H9 (cell line): ENCODE results near the gene SPECC1. TPM values are rescaled to one million over a fixed set of nuclear protein-coding genes. Genes with fewer than 3 reads are reported as not detected.

ENCODE experiments used
- DNase-seq: peaks from one replicate; pipeline ENCODE4 v3.0.0-alpha.2; 2017
- H2AFZ ChIP-seq: one replicate; pipeline ENCODE4 v1.6.1; 2013; ENCODE audit warnings: mild to moderate bottlenecking, low read length, control low read depth, moderate library complexity
- H2AK5ac ChIP-seq: 2 replicates; pipeline ENCODE4 v1.6.1; 2013; ENCODE audit warnings: low read length, control low read depth, mixed read lengths; ENCODE audit not compliant: insufficient read length
- H2BK120ac ChIP-seq: one replicate; pipeline ENCODE4 v1.6.1; 2013; ENCODE audit warnings: low read depth, mild to moderate bottlenecking, low read length, control low read depth, inconsistent platforms; ENCODE audit not compliant: poor library complexity, severe bottlenecking
- H2BK12ac ChIP-seq: 2 replicates; pipeline ENCODE4 v1.6.1; 2013; ENCODE audit warnings: low read length, control low read depth, mixed read lengths, low read depth; ENCODE audit not compliant: insufficient read length
- H2BK15ac ChIP-seq: 2 replicates; pipeline ENCODE4 v1.6.1; 2013; ENCODE audit warnings: low read depth, low read length, control low read depth
- H2BK20ac ChIP-seq: one replicate; pipeline ENCODE4 v1.6.1; 2013; ENCODE audit warnings: low read depth, mild to moderate bottlenecking, low read length, control low read depth, inconsistent platforms; ENCODE audit not compliant: poor library complexity, severe bottlenecking
- H2BK5ac ChIP-seq: 2 replicates; pipeline ENCODE4 v1.6.1; 2013; ENCODE audit warnings: low read length, control low read depth, mixed read lengths; ENCODE audit not compliant: insufficient read length
- H3K14ac ChIP-seq: 2 replicates; pipeline ENCODE4 v1.6.1; 2013; ENCODE audit warnings: low read length, control low read depth; ENCODE audit not compliant: insufficient read depth
- H3K18ac ChIP-seq: 2 replicates; pipeline ENCODE4 v1.6.1; 2013; ENCODE audit warnings: low read depth, mild to moderate bottlenecking, mixed read lengths, low read length, control low read depth; ENCODE audit not compliant: insufficient read length
- H3K23ac ChIP-seq: 2 replicates; pipeline ENCODE4 v1.6.1; 2013; ENCODE audit warnings: low read length, control low read depth, mixed read lengths, low read depth; ENCODE audit not compliant: insufficient read length
- H3K23me2 ChIP-seq: 2 replicates; pipeline ENCODE4 v1.6.1; 2013; ENCODE audit warnings: low read depth, mild to moderate bottlenecking, mixed read lengths, low read length, control low read depth; ENCODE audit not compliant: insufficient read length, poor library complexity, severe bottlenecking
- H3K27ac ChIP-seq: 2 replicates; pipeline ENCODE4 v1.5.1; 2013; ENCODE audit warnings: low read length, control low read depth, mixed read lengths, low read depth; ENCODE audit not compliant: insufficient read length
- H3K27me3 ChIP-seq: 2 replicates; pipeline ENCODE4 v1.6.1; 2013; ENCODE audit warnings: low read length, control low read depth, inconsistent platforms; ENCODE audit not compliant: insufficient read depth
- H3K4ac ChIP-seq: 2 replicates; pipeline ENCODE4 v1.6.1; 2013; ENCODE audit warnings: low read depth, mild to moderate bottlenecking, control low read depth, inconsistent platforms, low read length, moderate library complexity
- H3K4me1 ChIP-seq: 2 replicates; pipeline ENCODE4 v1.6.1; 2013; ENCODE audit warnings: low read length, control low read depth, inconsistent platforms; ENCODE audit not compliant: insufficient read depth
- H3K4me2 ChIP-seq: 2 replicates; pipeline ENCODE4 v1.6.1; 2013; ENCODE audit warnings: low read length, control low read depth, mixed read lengths; ENCODE audit not compliant: insufficient read length, insufficient read depth
- H3K56ac ChIP-seq: 2 replicates; pipeline ENCODE4 v1.6.1; 2013; ENCODE audit warnings: low read depth, mild to moderate bottlenecking, mixed read lengths, low read length, control low read depth; ENCODE audit not compliant: insufficient read length
- H3K79me1 ChIP-seq: 2 replicates; pipeline ENCODE4 v1.6.1; 2013; ENCODE audit warnings: low read depth, mild to moderate bottlenecking, moderate library complexity, low read length, control low read depth, inconsistent platforms; ENCODE audit not compliant: insufficient read depth, poor library complexity, severe bottlenecking
- H3K79me2 ChIP-seq: 2 replicates; pipeline ENCODE4 v1.6.1; 2013; ENCODE audit warnings: low read length, control low read depth, inconsistent platforms; ENCODE audit not compliant: insufficient read depth
- H3K9ac ChIP-seq: 2 replicates; pipeline ENCODE4 v1.6.1; 2013; ENCODE audit warnings: low read length, control low read depth, mixed read lengths; ENCODE audit not compliant: insufficient read length; ENCODE audit errors: extremely low read depth
- H3K9me3 ChIP-seq: one replicate; pipeline ENCODE4 v1.6.1; 2013; ENCODE audit warnings: low read depth, low read length, inconsistent platforms; ENCODE audit not compliant: control insufficient read depth
- H3T11ph ChIP-seq: one replicate; pipeline ENCODE4 v1.6.1; 2013; ENCODE audit warnings: mild to moderate bottlenecking, low read length, control low read depth, inconsistent platforms
- H4K20me1 ChIP-seq: one replicate; pipeline ENCODE4 v1.6.1; 2013; ENCODE audit not compliant: control insufficient read depth, insufficient read length, insufficient read depth
- H4K5ac ChIP-seq: 2 replicates; pipeline ENCODE4 v1.6.1; 2013; ENCODE audit warnings: low read depth, mild to moderate bottlenecking, mixed read lengths, low read length, control low read depth; ENCODE audit not compliant: insufficient read length
- H4K8ac ChIP-seq: replicated peaks from 2 replicates; pipeline ENCODE4 v1.6.1; 2013; ENCODE audit warnings: low read length, control low read depth, mixed read lengths, low read depth; ENCODE audit not compliant: insufficient read length
- H4K91ac ChIP-seq: 2 replicates; pipeline ENCODE4 v1.6.1; 2013; ENCODE audit warnings: low read depth, mild to moderate bottlenecking, moderate library complexity, mixed read lengths, low read length, control low read depth; ENCODE audit not compliant: insufficient read length
- H3K27ac Mint-ChIP-seq, 3 experiments: 2 replicates in 2 of 3; 3 replicates in 1 of 3; pipeline ENCODE4 v1.8.0; 2020 to 2021; ENCODE audit warnings: mixed read lengths in 3 of 3, mild to moderate bottlenecking in 1 of 3, moderate library complexity in 1 of 3
- H3K27me3 Mint-ChIP-seq: 2 replicates; pipeline ENCODE4 v1.8.0; 2021; ENCODE audit warnings: low read depth, mild to moderate bottlenecking, moderate library complexity, mixed read lengths
- H3K36me3 Mint-ChIP-seq, 3 experiments: 2 replicates in 2 of 3; 3 replicates in 1 of 3; pipeline ENCODE4 v1.8.0; 2020 to 2021; ENCODE audit warnings: low read depth in 3 of 3, mixed read lengths in 3 of 3; ENCODE audit not compliant: insufficient read depth in 1 of 3
- H3K4me1 Mint-ChIP-seq, 2 experiments: 2 replicates each; pipeline ENCODE4 v1.8.0; 2020; ENCODE audit warnings: mixed read lengths in 2 of 2
- H3K4me3 Mint-ChIP-seq, 2 experiments: 2 replicates in 1 of 2; 3 replicates in 1 of 2; pipeline ENCODE4 v1.8.0; 2020 to 2021; ENCODE audit warnings: mild to moderate bottlenecking in 2 of 2, mixed read lengths in 2 of 2, moderate library complexity in 1 of 2
- H3K9me3 Mint-ChIP-seq, 2 experiments: 2 replicates in 1 of 2; 3 replicates in 1 of 2; pipeline ENCODE4 v1.8.0; 2020; ENCODE audit warnings: mild to moderate bottlenecking in 2 of 2, mixed read lengths in 2 of 2, moderate library complexity in 1 of 2
- WGBS: extraction: QIAGEN DNeasy Blood & Tissue Kit; methylation state at CpG from one replicate; pipeline ENCODE4 v1.1.7; 2013; ENCODE audit warnings: missing lambda C conversion rate, low lambda C conversion rate, mixed read lengths; ENCODE audit not compliant: insufficient read length; ENCODE audit errors: extremely low coverage; 5-methylcytosine and 5-hydroxymethylcytosine counted together
- total RNA-seq: library from RNA; stranded (reverse); gene quantifications from 2 replicates; pipeline ENCODE4 v1.2.1, GENCODE V29; 2021
- TF ChIP-seq, protein P1 (sequence below): fragments of 200-600 bp; sonication (generic); conservative IDR thresholded peaks from 3 replicates; pipeline ENCODE4 v1.8.0; 2021; ENCODE audit warnings: antibody characterized with exemption, mild to moderate bottlenecking

The SPECC1 gene
- total RNA-seq, 1 experiment from 2014 or later = 65.7 TPM

DNA sequence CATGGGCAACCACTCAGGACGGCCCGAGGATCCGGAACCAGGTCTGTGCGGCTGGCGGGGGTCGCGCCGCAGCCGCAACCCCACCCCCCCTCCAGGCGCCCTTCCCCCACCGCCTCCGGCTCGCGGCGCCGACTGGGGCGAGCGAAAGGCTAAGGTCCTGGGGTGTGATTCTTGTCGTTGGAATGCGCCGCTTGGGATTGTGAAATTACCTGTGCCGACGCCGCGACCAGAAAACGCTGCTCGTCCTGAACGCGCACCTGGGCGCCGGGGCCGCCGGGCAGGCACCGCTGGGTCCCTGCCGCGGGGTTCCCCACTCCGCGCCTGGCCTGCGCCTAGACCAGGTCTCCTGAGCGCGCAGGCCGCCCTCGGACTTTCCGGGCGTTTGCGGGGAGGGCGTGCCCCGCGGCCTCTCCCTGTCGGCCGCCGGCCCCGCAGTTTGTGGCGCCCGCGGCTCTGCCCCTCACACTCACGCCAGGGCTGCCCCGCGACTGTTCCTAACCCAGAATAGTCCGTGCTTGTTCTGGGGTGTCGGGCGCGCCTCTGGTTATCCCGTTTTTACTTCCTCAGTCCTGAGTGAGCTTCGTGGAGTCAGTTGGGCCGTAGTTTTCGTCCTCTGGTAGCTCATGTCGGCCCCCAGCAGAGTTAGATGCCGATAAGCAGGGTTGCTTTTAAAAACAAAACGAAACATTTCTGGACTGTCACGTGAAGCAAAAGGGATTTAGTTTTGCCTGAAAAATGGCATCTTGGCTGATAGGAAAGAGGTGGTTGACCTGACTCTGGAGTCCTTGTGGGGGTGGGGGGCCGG, 147.2 kb downstream of the SPECC1 start:
- Histone ChIP-seq H2BK20ac (no peak overlapping the region), H2AK5ac (no peak overlapping the region), H2BK5ac (no peak overlapping the region), H4K20me1 (no peaks in the 10 kb centered on the region), H3K27me3 (no peaks in the 10 kb centered on the region), H3K9me3 (no peaks in the 10 kb centered on the region), H2BK12ac (no peak overlapping the region), H3K79me2 (peaks cover 7% of the 10 kb centered on the region; the same call in 1 of the 2 replicates), H2AFZ (no peak overlapping the region), H4K91ac (no peak overlapping the region), H3K27ac (peak overlapping the region; percentile 60), H3K4me2 (peak overlapping the region; percentile 90), H3K23me2 (peaks cover 8% of the 10 kb centered on the region), H3K9ac (peak overlapping the region; percentile 86), H4K5ac (no peak overlapping the region), H3K14ac (peak overlapping the region; percentile 93), H3K18ac (peak overlapping the region; percentile 96), H2BK120ac (no peak overlapping the region), H3K4ac (no peak overlapping the region), H3K23ac (no peak overlapping the region), H3K79me1 (peaks cover 12% of the 10 kb centered on the region), H3K56ac (no peak overlapping the region), H4K8ac (no peak overlapping the region), H2BK15ac (no peak overlapping the region), H3T11ph (no peak overlapping the region), H3K4me1 (no peaks in the 10 kb centered on the region)
- no peaks in the 10 kb centered on the region; the same call in none of the 2 replicates for H3K27me3 Mint-ChIP-seq
- H3K9me3 Mint-ChIP-seq = no peaks in the 10 kb centered on the region
- H3K36me3 Mint-ChIP-seq = peaks cover 8 to 19% (median 9%) of the 10 kb centered on the region in 3 experiments; a peak in 6 of 7 replicates
- DNase-seq = no peak
- peak overlapping the region; percentile 74 to 93 (median 87); a peak in 5 of 7 replicates for H3K27ac Mint-ChIP-seq
- WGBS = no CpG with 5 or more reads among the region's 72 CpGs
- H3K4me1 Mint-ChIP-seq = peaks cover 22 to 28% of the 10 kb centered on the region in 2 experiments
- no peak overlapping the region; a peak in 2 of 5 replicates for H3K4me3 Mint-ChIP-seq
- TF ChIP-seq, protein P1, sequence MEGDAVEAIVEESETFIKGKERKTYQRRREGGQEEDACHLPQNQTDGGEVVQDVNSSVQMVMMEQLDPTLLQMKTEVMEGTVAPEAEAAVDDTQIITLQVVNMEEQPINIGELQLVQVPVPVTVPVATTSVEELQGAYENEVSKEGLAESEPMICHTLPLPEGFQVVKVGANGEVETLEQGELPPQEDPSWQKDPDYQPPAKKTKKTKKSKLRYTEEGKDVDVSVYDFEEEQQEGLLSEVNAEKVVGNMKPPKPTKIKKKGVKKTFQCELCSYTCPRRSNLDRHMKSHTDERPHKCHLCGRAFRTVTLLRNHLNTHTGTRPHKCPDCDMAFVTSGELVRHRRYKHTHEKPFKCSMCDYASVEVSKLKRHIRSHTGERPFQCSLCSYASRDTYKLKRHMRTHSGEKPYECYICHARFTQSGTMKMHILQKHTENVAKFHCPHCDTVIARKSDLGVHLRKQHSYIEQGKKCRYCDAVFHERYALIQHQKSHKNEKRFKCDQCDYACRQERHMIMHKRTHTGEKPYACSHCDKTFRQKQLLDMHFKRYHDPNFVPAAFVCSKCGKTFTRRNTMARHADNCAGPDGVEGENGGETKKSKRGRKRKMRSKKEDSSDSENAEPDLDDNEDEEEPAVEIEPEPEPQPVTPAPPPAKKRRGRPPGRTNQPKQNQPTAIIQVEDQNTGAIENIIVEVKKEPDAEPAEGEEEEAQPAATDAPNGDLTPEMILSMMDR = no peak
